GOT3 (cell line): Measurements from ENCODE around the gene RETREG3.
"Not testable (repeated sequence)": the region's sequence is repeated elsewhere in the genome, so short reads cannot be mapped to it uniquely, and the experiment has no call there.

Experiments used
- DNase-seq: peaks from one replicate; lab custom pipeline; 2025; ENCODE audit warnings: mixed read lengths; lab: John Stamatoyannopoulos, UW

RETREG3 gene

DNA sequence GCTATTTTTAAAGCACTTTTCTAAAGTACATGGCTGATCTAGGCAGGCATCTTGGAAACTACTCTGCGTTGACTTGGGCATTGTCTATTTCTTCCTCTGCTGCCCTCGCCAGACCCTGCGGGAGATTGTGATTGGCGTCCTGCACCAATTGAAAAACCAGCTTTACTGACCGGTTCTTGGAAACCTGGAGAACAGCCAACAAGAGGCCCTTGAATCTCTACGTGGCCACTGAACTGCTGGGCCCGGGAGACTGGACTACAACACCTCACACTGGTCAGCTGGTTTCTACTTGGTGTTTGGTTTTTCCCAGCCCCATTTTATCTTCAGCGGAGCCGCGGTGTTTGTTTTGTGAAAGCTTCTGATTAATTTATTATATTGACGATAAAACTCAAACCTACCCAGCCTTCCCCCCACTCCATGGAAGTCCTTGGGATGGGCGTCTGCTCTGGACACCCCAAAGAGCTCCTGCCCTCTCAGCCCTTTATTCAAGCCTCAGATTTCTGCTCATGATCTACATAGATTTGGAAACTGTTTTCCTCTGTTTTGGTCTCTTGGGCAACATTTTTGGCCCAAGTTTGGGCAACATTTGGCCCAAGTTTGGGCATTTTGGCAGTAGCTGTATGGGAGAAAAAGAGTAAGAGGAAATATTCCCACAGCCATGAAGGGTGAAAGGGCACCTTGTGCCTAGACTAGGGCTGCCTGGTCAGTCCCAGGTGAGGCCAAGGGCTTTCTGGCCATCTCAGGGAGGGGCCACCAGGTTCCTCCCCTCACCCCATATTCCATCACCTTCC lies 37.5 kb downstream of the RETREG3 start:
- no peak for DNase-seq

DNA sequence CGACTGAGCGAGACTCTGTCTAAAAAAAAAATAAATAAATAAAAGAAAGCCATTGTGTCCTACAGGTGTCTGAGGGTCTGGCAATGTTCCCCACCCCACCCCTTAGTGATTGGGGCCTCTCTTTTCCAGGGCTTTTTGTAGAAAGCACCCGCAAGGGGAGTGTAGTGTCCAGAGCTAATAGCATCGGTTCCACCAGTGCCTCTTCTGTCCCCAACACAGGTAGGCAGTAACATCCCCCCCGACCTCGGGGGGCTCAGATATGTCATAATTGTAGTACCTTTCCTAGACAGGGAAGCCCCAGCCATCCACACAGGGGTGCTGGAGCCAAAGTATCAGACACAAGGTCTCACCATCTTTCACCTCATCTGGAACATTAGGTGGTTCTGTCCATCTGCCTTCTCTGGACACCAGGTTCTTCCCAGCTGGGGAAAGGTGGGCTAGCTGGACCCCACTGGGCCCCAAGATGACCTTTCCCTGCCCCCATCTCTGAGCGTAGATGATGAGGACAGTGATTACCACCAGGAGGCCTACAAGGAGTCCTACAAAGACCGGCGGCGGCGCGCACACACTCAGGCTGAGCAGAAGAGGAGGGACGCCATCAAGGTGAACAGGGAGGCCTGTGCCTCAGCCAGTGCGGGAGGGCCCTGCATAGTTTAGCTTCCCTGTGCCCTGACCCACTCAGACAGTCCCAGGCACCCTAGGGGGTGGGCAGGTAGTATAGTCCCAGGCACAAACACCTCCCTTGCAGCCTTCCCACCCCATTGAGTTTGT lies 40.6 kb downstream of the RETREG3 start:
- DNase-seq = no peak

GRCh38 chr17:42566883-42567573 lies 42.1 kb downstream of the RETREG3 start, which contains the start of gene MLX:
Gene MLX (plus strand): TSS chr17:42567100. CDS start chr17:42567125, 25 bp downstream.
- DNase-seq = peak; percentile 69

DNA sequence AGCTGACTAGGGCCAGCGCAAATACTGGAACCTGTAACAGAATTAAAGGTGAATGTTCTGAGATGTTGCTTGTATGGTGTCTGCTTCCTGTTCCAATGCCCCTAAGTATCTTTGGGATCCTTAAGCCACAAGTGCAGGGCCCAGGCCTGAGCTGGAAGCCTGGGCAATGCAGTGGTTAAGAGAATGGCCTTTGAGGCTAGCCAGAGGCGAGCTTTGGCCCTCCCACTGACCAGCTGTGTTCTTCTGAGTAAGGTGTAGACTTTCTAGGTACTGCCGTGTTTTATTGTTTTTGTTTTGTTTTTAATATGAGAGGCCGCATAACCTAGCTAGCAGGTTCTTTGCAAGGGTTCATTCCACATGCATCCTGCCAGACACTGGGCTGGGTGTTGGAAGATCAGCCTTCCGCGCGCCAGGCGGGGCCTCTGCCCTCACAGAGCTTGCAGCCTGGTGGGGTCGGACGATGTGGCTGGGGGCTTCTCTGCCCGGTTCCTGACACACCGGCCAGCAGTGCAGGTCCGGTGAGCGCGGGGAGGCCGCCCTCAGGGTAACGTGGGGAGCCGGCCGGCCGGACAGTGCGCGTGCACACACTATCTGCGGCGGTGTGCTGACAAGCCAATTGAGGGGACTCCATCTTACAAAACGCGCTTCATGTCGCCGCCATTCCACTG lies 42.8 kb downstream of the RETREG3 start:
- no peak for DNase-seq

- no peak for DNase-seq
These were observed 43.5 kb downstream of the RETREG3 start for GRCh38 chr17:42565523-42566214.

GRCh38 chr17:42564815-42565522 lies 44.2 kb downstream of the RETREG3 start:
- no peak for DNase-seq

DNA sequence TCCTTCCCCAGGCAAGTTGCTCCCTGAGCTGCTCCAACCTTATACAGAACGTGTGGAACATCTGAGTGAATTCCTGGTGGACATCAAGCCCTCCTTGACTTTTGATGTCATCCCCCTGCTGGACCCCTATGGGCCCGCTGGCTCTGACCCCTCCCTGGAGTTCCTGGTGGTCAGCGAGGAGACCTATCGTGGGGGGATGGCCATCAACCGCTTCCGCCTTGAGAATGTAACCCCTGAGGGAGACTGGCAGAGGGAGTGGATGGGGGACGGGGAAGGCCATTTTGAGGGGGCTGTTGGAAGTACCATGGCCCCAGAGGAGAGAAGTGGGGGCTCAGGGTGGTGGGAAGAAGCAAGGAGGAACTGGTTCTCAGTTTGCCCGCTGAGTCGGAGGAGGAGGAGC lies 45.2 kb downstream of the RETREG3 start:
- DNase-seq = no peak

- no peak for DNase-seq
These were observed 45.6 kb downstream of the RETREG3 start for GRCh38 chr17:42563543-42563942.

DNA sequence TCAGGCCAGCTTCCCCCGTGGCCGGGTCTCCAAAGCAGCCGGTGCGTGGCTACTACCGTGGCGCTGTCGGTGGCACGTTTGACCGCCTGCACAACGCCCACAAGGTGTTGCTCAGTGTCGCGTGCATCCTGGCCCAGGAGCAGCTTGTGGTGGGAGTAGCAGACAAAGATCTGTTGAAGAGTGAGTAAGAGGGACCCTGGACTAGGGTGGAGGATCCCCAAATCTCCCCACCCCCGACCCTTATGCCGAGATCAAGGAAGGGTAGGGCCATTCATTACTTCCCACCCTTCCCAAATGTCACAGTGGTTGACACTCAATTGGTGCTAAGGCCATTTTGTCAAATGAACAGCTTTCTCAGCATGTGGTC lies 46.0 kb downstream of the RETREG3 start:
- DNase-seq = no peak

DNA sequence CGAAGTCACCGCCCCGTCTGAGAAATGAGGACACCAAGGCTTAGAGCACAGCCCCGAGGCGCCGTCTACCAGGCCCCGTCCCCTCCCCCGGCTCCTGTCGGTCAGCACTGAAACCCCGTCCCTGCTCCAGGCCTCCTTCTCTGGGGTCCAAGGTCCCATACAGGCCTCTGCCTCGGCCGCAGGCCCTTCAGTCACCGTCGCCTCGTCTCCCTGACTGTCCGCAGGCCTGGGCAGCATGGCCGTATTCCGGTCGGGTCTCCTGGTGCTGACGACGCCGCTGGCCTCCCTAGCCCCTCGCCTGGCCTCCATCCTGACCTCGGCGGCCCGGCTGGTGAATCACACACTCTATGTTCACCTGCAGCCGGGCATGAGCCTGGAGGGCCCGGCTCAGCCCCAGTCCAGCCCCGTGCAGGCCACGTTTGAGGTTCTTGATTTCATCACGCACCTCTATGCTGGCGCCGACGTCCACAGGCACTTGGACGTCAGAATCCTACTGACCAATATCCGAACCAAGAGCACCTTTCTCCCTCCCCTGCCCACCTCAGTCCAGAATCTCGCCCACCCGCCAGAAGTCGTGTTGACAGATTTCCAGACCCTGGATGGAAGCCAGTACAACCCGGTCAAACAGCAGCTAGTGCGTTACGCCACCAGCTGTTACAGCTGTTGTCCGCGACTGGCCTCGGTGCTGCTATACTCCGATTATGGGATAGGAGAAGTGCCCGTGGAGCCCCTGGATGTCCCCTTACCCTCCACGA lies 46.6 kb downstream of the RETREG3 start:
- no peak for DNase-seq

DNA sequence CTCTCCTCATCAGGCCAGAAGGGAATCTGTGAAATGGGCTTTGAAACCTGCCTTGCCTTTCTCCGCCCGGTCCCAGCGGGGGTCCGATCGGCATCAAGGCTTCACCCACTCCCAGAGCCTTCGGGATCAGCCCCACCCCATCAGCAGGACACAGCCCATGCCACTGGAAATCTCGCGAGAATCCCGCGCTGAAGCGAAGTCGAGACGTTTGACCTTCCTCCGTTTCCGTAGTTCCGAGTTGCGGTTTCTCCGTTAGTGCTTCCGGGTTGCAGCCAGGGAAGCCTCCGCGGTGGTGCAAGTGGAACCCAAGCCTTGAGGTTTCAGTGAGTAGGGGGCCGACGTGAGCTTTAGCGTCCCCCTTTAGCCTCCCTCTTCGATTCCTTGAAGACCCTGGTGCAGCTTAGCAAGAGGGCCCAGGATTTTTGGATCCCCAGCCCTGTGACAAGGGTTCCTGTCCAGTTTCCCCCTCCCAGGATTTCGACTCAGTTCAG lies 47.2 kb downstream of the RETREG3 start, which contains the start of gene COASY:
Gene COASY (plus strand): TSS at position 252 of the 491 bp plus-strand sequence. CDS start 475 bp downstream, outside the sequence.
- peak; percentile 72 for DNase-seq

- no peak for DNase-seq
These were observed 48.9 kb downstream of the RETREG3 start for GRCh38 chr17:42560246-42560645.

DNA sequence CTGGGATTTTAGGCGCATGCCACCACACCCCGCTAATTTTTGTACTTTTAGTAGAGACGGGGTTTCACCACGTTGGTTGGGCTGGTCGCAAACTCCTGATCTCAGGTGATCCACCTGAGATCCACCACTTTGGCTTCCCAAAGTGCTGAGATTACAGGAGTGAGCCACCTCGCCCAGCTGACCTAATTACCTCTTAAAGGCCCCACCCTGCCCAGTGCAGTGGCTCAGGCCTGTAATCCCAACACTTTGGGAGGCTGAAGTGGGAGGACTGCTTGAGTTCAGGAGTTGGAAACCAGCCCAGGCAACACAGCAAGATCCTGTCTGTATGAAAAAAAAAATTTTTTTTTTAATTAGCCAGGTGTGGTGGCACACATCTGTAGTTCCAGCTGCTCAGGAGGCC lies 50.1 kb downstream of the RETREG3 start:
- DNase-seq = no peak

DNA sequence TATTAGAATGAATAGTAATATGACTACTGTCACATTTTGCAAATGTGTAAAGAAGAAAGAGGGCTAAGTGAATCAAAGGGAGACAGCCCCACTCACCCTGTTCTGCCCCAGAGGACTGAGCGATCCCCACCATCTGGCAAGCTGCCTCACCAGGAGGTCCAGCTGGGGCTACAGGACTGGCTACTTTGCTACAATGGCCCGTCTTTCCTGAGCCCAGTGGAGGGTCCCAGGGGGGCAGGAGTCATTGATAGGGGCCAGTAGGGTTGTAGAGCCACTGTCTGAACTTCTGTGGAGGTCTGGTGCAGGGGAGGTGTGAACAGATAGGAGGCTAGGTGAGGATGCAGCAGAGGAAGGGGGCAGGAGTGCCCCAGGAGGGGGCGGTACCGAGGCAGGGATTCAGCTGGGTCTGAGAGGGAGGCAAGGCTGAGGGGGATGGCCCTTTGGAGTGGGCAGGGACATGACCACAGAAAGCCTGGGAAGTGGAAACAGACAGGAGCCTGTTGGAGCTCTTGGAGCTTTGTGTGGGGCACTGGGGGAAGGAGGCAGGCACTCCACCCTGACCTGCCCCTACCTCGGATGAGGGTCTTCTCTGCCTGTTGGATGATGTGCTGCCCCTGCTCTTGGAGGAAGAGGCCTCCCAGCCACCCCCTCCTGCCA lies 53.1 kb downstream of the RETREG3 start:
- DNase-seq = not testable (repeated sequence)

DNA sequence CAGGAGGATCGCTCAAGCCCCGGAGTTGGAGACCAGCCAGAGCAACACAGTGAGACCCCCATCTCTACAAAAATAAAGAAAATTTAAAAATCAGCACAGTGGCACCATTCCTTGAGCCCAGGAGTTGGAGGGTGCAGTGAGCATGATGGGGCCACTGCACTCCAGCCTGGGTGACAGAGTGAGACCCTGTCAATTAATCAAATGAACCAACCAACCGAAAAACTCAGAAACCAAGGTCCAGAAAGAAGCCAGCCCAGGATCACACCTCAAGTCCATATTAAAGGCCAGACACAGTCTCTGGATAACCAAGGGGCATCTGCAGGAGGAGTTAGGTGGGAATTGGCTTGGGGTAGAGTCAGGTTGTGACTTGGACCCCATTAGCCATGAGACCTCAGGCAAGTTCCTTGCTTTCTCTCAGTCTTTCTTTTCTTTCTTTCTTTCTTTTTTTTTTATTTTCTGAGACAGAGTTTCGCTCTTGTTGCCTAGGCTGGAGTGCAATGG lies 54.0 kb downstream of the RETREG3 start:
- no peak for DNase-seq

DNA sequence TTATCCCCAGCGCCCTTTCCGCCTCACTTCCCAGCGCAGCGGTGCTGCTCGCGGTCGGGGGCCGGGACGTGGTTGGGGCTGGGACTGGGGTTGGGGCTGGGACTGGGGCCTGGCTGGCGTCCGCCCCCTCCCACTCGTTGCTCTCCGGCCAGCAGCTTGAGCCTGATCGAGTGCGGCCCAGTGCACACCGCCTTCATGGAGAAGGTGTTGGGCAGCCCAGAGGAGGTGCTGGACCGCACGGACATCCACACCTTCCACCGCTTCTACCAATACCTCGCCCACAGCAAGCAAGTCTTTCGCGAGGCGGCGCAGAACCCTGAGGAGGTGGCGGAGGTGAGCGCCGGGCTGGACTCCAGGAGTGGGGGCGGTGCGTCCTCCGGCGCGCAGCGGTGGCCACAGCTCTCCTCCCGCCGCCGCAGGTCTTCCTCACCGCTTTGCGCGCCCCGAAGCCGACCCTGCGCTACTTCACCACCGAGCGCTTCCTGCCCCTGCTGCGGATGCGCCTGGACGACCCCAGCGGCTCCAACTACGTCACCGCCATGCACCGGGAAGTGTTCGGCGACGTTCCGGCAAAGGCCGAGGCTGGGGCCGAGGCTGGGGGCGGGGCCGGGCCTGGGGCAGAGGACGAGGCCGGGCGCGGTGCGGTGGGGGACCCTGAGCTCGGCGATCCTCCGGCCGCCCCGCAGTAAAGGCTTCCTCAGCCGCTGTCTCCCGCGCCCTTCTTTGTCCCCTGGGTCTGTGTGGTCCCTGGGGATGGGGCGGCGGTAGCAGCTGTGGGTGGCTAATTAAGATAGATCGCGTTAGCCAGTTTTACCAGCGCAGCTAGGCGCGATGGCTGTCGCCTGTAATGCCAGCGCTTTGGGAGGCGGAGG lies 54.7 kb downstream of the RETREG3 start:
- no peak for DNase-seq

DNA sequence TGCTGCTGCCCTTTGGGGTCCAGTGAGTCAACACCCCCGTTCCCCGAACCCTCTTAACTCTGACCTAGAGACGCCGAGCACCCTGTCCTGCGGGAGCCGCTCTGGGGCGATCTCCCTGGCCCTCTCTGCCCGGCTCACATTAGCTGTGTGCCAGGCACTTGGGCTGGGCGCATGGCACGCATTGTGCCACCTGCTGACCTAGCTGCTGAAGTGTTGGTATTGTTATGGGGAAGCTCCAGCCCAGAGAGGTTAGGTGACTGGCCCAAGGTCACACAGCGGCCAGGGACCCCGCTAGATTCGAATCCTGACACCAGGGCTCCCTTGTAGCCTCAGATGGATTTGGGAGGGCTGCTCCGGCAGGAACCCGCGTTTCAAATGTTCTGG lies 55.3 kb downstream of the RETREG3 start:
- DNase-seq = no peak

DNA sequence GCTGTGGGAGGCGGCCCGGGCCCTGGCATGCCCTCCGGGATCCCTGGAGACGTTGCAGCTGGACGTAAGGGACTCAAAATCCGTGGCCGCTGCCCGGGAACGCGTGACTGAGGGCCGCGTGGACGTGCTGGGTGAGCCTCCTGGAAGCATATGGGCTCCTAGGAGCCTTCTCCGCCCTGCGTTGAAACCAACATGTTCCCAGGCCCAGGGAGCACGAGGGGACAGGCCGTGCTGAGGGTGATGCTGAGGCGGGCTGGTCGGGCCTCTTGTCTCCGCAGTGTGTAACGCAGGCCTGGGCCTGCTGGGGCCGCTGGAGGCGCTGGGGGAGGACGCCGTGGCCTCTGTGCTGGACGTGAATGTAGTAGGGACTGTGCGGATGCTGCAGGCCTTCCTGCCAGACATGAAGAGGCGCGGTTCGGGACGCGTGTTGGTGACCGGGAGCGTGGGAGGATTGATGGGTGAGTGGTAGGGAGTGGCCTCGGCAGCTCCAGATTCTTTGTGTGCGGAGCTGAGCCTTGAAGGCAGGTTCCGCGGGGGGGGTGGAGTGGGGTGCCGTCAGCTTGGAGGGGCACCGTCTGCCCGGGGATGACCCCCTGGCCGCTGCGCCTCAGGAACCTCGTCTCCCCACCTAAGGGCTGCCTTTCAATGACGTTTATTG lies 55.9 kb downstream of the RETREG3 start:
- DNase-seq = no peak
